K562 (cell line): ENCODE results near the gene CNNM4. TPM values are rescaled to one million over a fixed set of nuclear protein-coding genes. Genes with fewer than 3 reads are reported as not detected.

ENCODE experiments used
- ADNP ChIP-seq: fragments of 200-800 bp; sonication (Bioruptor generic); IDR thresholded peaks from 2 replicates; pipeline ENCODE4 v1.6.1; 2016; ENCODE audit warnings: missing genetic modification characterization, missing compliant biosample characterization
- ARID2 ChIP-seq: fragments of 450-650 bp; IDR thresholded peaks from 2 replicates; pipeline ENCODE4 v1.6.1; 2017; ENCODE audit warnings: antibody characterized with exemption, mild to moderate bottlenecking
- BRF1 ChIP-seq: IDR thresholded peaks from 3 replicates; pipeline ENCODE4 v1.6.1; 2011; ENCODE audit warnings: borderline replicate concordance, mild to moderate bottlenecking; ENCODE audit not compliant: insufficient read length; ENCODE audit errors: extremely low read depth
- CBX8 ChIP-seq: fragments of 200-600 bp; sonication (generic); IDR thresholded peaks from 2 replicates; pipeline ENCODE4 v1.6.1; 2012; ENCODE audit warnings: borderline replicate concordance, mixed run types, low read depth, mild to moderate bottlenecking, moderate library complexity, mixed read lengths, low read length, control low read depth, inconsistent platforms; ENCODE audit not compliant: poor library complexity, severe bottlenecking; ENCODE audit errors: extremely low read depth
- CEBPB ChIP-seq: fragments of 450-650 bp; IDR thresholded peaks from 2 replicates; pipeline ENCODE4 v1.6.1; 2016; ENCODE audit warnings: missing genetic modification characterization, missing compliant biosample characterization
- FOXM1 ChIP-seq, 2 experiments: fragments of 450-650 bp in 1 of 2; sonication (generic) in 1 of 2; formaldehyde crosslinking in 1 of 2; IDR thresholded peaks; 2 replicates each; pipeline versions ENCODE4 v1.6.1 to v1.9.0; 2017 to 2022; ENCODE audit warnings: low read depth in 2 of 2, mild to moderate bottlenecking in 2 of 2, missing genetic modification reagents in 1 of 2, moderate library complexity in 1 of 2
- GABPB2 ChIP-seq: fragments of 250-450 bp; sonication (Bioruptor Pico); conservative IDR thresholded peaks from 2 replicates; pipeline ENCODE4 v1.5.1; 2021; ENCODE audit warnings: mild to moderate bottlenecking
- GATAD2A ChIP-seq: fragments of 450-650 bp; IDR thresholded peaks from 2 replicates; pipeline ENCODE4 v1.6.1; 2017
- HNRNPH1 ChIP-seq: fragments of 200-400 bp; formaldehyde crosslinking; optimal IDR thresholded peaks from 2 replicates; pipeline ENCODE3; 2017; ENCODE audit warnings: low read depth, mild to moderate bottlenecking, low read length, moderate library complexity
- KDM5B ChIP-seq: fragments of 200-600 bp; sonication (generic); IDR thresholded peaks from 2 replicates; pipeline ENCODE4 v1.6.1; 2012; ENCODE audit warnings: low read depth, mild to moderate bottlenecking, moderate library complexity, low read length, control low read depth, inconsistent platforms; ENCODE audit not compliant: insufficient replicate concordance
- MEF2A ChIP-seq: IDR thresholded peaks from 2 replicates; pipeline ENCODE4 v1.6.1; 2011; ENCODE audit warnings: low read depth, mild to moderate bottlenecking, low read length, moderate library complexity; ENCODE audit not compliant: control insufficient read depth
- NFXL1 ChIP-seq: fragments of 450-650 bp; formaldehyde crosslinking; IDR thresholded peaks from 2 replicates; pipeline ENCODE4 v1.4.0; 2021; ENCODE audit warnings: mild to moderate bottlenecking
- PCBP1 ChIP-seq: fragments of 200-400 bp; formaldehyde crosslinking; IDR thresholded peaks from 2 replicates; pipeline ENCODE4 v1.6.1; 2018; ENCODE audit warnings: mild to moderate bottlenecking, low read depth, low read length; ENCODE audit not compliant: poor library complexity, severe bottlenecking
- PCBP2 ChIP-seq: fragments of 200-400 bp; formaldehyde crosslinking; IDR thresholded peaks from 2 replicates; pipeline ENCODE4 v1.6.1; 2018; ENCODE audit warnings: low read length, low read depth, mild to moderate bottlenecking, moderate library complexity; ENCODE audit not compliant: poor library complexity, severe bottlenecking
- PHB ChIP-seq: fragments of 250-450 bp; sonication (Bioruptor Pico); IDR thresholded peaks from 2 replicates; pipeline ENCODE4 v1.5.0; 2021
- PHB2 ChIP-seq: fragments of 450-650 bp; IDR thresholded peaks from 2 replicates; pipeline ENCODE4 v1.6.1; 2017; ENCODE audit warnings: low read depth
- POLR2B ChIP-seq: fragments of 450-650 bp; IDR thresholded peaks from 2 replicates; pipeline ENCODE4 v1.6.1; 2018; ENCODE audit warnings: low read depth; ENCODE audit not compliant: partially characterized antibody
- SIN3B ChIP-seq: fragments of 450-650 bp; IDR thresholded peaks from 2 replicates; pipeline ENCODE4 v1.6.1; 2017; ENCODE audit warnings: low read depth, mild to moderate bottlenecking, moderate library complexity
- TAF7 ChIP-seq: fragments of 450-650 bp; IDR thresholded peaks from 2 replicates; pipeline ENCODE4 v1.6.1; 2016; ENCODE audit warnings: missing genetic modification characterization, missing compliant biosample characterization
- YBX1 ChIP-seq: fragments of 450-650 bp; IDR thresholded peaks from 2 replicates; pipeline ENCODE4 v1.7.1; 2016; ENCODE audit warnings: mild to moderate bottlenecking
- ZNF184 ChIP-seq: sonication (generic); formaldehyde crosslinking; IDR thresholded peaks from 2 replicates; pipeline ENCODE4 v1.5.0; 2020; ENCODE audit warnings: missing genetic modification reagents
- ZNF551 ChIP-seq: fragments of 250-450 bp; sonication (Bioruptor Pico); IDR thresholded peaks from 2 replicates; pipeline ENCODE4 v1.5.0; 2021; ENCODE audit warnings: mild to moderate bottlenecking, moderate library complexity
- ZNF644 ChIP-seq: fragments of 200-800 bp; sonication (Bioruptor generic); IDR thresholded peaks from 2 replicates; pipeline ENCODE4 v1.6.1; 2016; ENCODE audit warnings: low read depth, missing genetic modification characterization, missing compliant biosample characterization
- ZNF668 ChIP-seq: fragments of 250-450 bp; sonication (Bioruptor Pico); IDR thresholded peaks from 2 replicates; pipeline ENCODE4 v1.8.0; 2022; ENCODE audit warnings: mild to moderate bottlenecking, inconsistent platforms
- ZNF717 ChIP-seq: fragments of 250-450 bp; sonication (Bioruptor Pico); IDR thresholded peaks from 2 replicates; pipeline ENCODE4 v1.5.0; 2021
- polyA plus RNA-seq, 8 experiments: library from polyadenylated mRNA; depleted of rRNA in 4 of 8; stranded (reverse) in 5 of 8; unstranded in 3 of 8; fragments of >200 nt; fragmentation: Nextera tagmentation in 2 of 8; fragmentation: Illumina TruSeq in 1 of 8; extraction: Ambion mirVana in 2 of 8; extraction: Trizol in 1 of 8; gene quantifications; 2 replicates each; pipeline versions ENCODE4 v1.2.1 to v1.2.3, GENCODE V29; 2011 to 2014; ENCODE audit warnings: inconsistent platforms in 1 of 8, missing spikeins in 1 of 8
- total RNA-seq, 7 experiments: library from RNA; depleted of rRNA in 6 of 7; stranded (reverse); fragments of >200 nt in 6 of 7; fragmentation: Illumina TruSeq in 2 of 7; extraction: Trizol in 2 of 7; gene quantifications; 2 replicates each; pipeline versions ENCODE4 v1.2.1 to v1.2.3, GENCODE V29; 2011 to 2021; ENCODE audit warnings: low replicate concordance in 1 of 7
- TF ChIP-seq, protein P1 (sequence below): sonication (generic); formaldehyde crosslinking; IDR thresholded peaks from 2 replicates; pipeline ENCODE4 v1.8.1; 2023; ENCODE audit warnings: mild to moderate bottlenecking, missing genetic modification reagents, moderate library complexity
- TF ChIP-seq, protein P2 (sequence below): fragments of 450-650 bp; formaldehyde crosslinking; IDR thresholded peaks from 2 replicates; pipeline ENCODE4 v1.4.0; 2020; ENCODE audit warnings: mild to moderate bottlenecking
- TF ChIP-seq, protein P3 (sequence below), 2 experiments: fragments of 250-450 bp in 1 of 2; fragments of 450-650 bp in 1 of 2; sonication (Bioruptor Pico) in 1 of 2; IDR thresholded peaks; 2 replicates each; pipeline versions ENCODE4 v1.6.1 to v1.8.0; 2016 to 2021; ENCODE audit warnings: mild to moderate bottlenecking in 2 of 2, moderate library complexity in 2 of 2, missing compliant biosample characterization in 1 of 2, missing genetic modification characterization in 1 of 2

The CNNM4 gene
- total and polyA plus RNA-seq, 9 of the 15 experiments (the other 6 are each of a cell fraction or from before 2014, with no cell fraction given), result 0.96 to 6.3 (median 2.8) TPM

DNA sequence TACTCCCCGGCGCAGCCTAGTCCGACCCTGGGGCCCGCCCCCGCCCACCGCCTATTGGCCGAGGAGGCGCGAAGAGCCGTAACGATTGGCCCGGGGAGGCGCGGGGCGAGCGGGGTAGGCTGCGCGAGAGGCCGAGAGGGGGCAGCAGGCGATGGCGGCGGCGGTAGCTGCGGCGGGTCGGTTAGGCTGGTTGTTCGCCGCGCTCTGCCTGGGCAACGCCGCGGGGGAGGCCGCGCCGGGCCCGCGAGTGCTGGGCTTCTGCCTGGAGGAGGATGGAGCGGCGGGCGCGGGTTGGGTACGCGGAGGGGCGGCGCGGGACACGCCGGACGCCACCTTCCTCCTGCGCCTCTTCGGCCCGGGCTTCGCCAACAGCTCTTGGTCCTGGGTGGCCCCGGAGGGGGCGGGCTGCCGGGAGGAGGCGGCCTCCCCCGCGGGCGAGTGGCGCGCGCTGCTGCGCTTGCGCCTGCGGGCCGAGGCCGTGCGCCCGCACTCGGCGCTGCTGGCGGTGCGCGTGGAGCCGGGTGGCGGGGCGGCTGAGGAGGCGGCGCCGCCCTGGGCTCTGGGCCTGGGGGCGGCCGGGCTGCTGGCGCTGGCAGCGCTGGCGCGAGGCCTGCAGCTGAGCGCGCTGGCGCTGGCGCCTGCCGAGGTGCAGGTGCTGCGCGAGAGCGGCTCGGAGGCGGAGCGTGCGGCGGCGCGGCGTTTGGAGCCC lies 55.6 kb downstream of the CNNM4 start, which contains the start of gene CNNM3 (continued):
- TF ChIP-seq CBX8 (no peak), TAF7 (tag) (no peak), PCBP1 (no peak), POLR2B (peak; percentile 59), NFXL1 (CRISPR knock-in tag) (no peak), YBX1 (no peak), ZNF184 (CRISPR knock-in tag) (no peak), HNRNPH1 (no peak), FOXM1 (IDR thresholded peaks at IDR 0.05; ENCODE audit: low read depth) (no peak), FOXM1 (CRISPR knock-in tag; IDR thresholded peaks at IDR 0.05; ENCODE audit: low read depth) (0 out of 2 replicates have a peak, but pooled peaks have one; percentile 56), CEBPB (tag) (no peak), ADNP (tag) (no peak), PHB2 (no peak), ZNF668 (CRISPR knock-in tag) (no peak), ZNF717 (CRISPR knock-in tag) (no peak), KDM5B (peak; percentile 64), ARID2 (no peak), BRF1 (no peak), GATAD2A (no peak), ZNF551 (CRISPR knock-in tag) (no peak), PHB (no peak), PCBP2 (no peak), SIN3B (peak; percentile 82; the same call in 1 of the 2 replicates), ZNF644 (tag) (no peak), GABPB2 (CRISPR knock-in tag) (no peak), MEF2A (no peak)
- TF ChIP-seq, protein P1, sequence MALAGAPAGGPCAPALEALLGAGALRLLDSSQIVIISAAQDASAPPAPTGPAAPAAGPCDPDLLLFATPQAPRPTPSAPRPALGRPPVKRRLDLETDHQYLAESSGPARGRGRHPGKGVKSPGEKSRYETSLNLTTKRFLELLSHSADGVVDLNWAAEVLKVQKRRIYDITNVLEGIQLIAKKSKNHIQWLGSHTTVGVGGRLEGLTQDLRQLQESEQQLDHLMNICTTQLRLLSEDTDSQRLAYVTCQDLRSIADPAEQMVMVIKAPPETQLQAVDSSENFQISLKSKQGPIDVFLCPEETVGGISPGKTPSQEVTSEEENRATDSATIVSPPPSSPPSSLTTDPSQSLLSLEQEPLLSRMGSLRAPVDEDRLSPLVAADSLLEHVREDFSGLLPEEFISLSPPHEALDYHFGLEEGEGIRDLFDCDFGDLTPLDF (CRISPR knock-in tag), result no peak
- TF ChIP-seq, protein P2, sequence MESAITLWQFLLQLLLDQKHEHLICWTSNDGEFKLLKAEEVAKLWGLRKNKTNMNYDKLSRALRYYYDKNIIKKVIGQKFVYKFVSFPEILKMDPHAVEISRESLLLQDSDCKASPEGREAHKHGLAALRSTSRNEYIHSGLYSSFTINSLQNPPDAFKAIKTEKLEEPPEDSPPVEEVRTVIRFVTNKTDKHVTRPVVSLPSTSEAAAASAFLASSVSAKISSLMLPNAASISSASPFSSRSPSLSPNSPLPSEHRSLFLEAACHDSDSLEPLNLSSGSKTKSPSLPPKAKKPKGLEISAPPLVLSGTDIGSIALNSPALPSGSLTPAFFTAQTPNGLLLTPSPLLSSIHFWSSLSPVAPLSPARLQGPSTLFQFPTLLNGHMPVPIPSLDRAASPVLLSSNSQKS (CRISPR knock-in tag), result no peak
- TF ChIP-seq, protein P3, sequence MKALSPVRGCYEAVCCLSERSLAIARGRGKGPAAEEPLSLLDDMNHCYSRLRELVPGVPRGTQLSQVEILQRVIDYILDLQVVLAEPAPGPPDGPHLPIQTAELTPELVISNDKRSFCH (CRISPR knock-in tag; IDR thresholded peaks at IDR 0.05), result no peak
- TF ChIP-seq, protein P3 (tag; IDR thresholded peaks at IDR 0.05), result no peak
